GM23248 (cell line): ENCODE data around the gene CTIF.

Experiments used
- EZH2 ChIP-seq: fragments of 200-600 bp; sonication (generic); IDR thresholded peaks from 2 replicates; pipeline ENCODE4 v1.6.1; 2018; ENCODE audit warnings: antibody characterized with exemption, mild to moderate bottlenecking; ENCODE audit not compliant: insufficient read depth, poor library complexity, severe bottlenecking
- EZH2phosphoT487 ChIP-seq: fragments of 200-600 bp; sonication (generic); IDR thresholded peaks from 2 replicates; pipeline ENCODE4 v1.6.1; 2018; ENCODE audit warnings: antibody characterized with exemption, moderate library complexity, mild to moderate bottlenecking, low read depth; ENCODE audit not compliant: insufficient read depth

GRCh38 chr18:48718251-48718959 is 179.6 kb downstream of the CTIF start:
- TF ChIP-seq EZH2 = no peak
- no peak for TF ChIP-seq EZH2phosphoT487
